ENCODE results near the gene AKAP1. TPM values are rescaled to one million over a fixed set of nuclear protein-coding genes. Genes with fewer than 3 reads are reported as not detected.
A peak's percentile ranks its signal among the peaks of the same experiment; 100 is the strongest.

AKAP1 gene
- total and polyA plus RNA-seq, 2 of the 8 experiments (the other 6 are each of a cell fraction or from before 2014, with no cell fraction given) = 120 to 156 TPM

DNA sequence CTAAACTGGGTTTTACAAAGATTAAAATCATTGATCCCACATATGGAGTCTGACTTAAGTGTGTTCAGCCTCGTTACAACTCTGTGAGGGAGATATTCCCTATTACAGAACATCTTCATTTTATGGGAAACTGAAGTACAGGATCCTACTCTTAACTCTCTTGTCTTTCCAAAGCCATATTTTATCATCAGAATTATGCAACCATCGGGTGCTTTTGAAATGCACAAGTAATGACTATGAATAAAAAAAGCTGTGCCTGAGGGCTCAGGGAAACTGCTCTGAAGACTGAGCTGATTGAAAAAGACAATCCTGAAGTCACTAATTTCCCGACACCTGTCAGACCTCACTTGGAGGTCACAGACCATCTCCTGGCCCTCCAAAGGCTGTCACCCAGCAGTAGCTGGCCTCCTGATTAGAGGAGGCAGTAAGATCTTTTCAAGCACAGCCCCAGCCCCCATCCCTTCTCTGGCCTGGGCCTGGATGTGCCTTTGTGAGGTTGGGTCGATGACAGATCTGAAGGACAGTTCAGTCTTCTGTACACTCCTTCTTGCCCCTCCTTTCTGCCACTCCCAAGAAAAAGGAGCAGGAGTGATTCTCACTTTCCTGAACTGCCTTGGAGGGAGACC, 5.6 kb downstream of the AKAP1 start:
- H3K4ac ChIP-seq (replicated peaks; ENCODE audit: insufficient read length, low read depth, low read length) = no peak overlapping the region
- FAIRE-seq (no peak), DNase-seq (ENCODE audit: low read depth in 1 of 2, low spot score in 2 of 2) (no peak)
- no peak overlapping the region for H3K14ac ChIP-seq (ENCODE audit: insufficient read length)
- H2BK5ac ChIP-seq (ENCODE audit: low read depth, low read length) = no peak overlapping the region
- H3K23me2 ChIP-seq (ENCODE audit: low read depth, low read length) = peaks cover 8% of the 10 kb centered on the region
- peaks cover 73 to 100% of the 10 kb centered on the region in 2 experiments for H3K79me2 ChIP-seq (ENCODE audit: control insufficient read depth in 1 of 2, insufficient read depth in 2 of 2, low read length in 2 of 2)
- no peak overlapping the region for H2AFZ ChIP-seq (ENCODE audit: low read length)
- H3K36me3 ChIP-seq (ENCODE audit: control insufficient read depth in 2 of 4, insufficient read depth in 4 of 4, low read length in 3 of 4) = no peaks in the 10 kb centered on the region; a peak in 2 of 8 replicates
- no peak overlapping the region for H4K8ac ChIP-seq (ENCODE audit: extremely low read depth, insufficient read depth, low read length)
- H3K9me3 ChIP-seq (ENCODE audit: insufficient read depth in 2 of 2, low read depth in 1 of 2, low read length in 1 of 2) = no peaks in the 10 kb centered on the region
- H4K20me1 ChIP-seq (replicated peaks in 1 of 2; ENCODE audit: control insufficient read depth in 1 of 2, insufficient read depth in 2 of 2, low read length in 2 of 2) = peaks cover 36 to 44% of the 10 kb centered on the region in 2 experiments
- no peak overlapping the region for H3K4me3 ChIP-seq (ENCODE audit: extremely low read depth in 1 of 4, insufficient read depth in 2 of 4, low read depth in 3 of 4, low read length in 4 of 4)
- H2BK20ac ChIP-seq (ENCODE audit: low read length) = no peak overlapping the region
- peaks cover 20% of the 10 kb centered on the region for H3K79me1 ChIP-seq (ENCODE audit: low read depth, low read length)
- H2BK15ac ChIP-seq (ENCODE audit: low read length) = no peak overlapping the region
- peaks cover 18 to 48% (median 38%) of the 10 kb centered on the region in 4 experiments for H3K4me1 ChIP-seq (replicated peaks in 1 of 4; ENCODE audit: control insufficient read depth in 3 of 4, insufficient read depth in 4 of 4, low read length in 3 of 4)
- no peak overlapping the region for H4K5ac ChIP-seq (ENCODE audit: insufficient read length, low read depth, low read length)
- H3K27ac ChIP-seq (ENCODE audit: low read depth, low read length) = no peak overlapping the region
- no peak overlapping the region for H2BK12ac ChIP-seq (ENCODE audit: low read depth, low read length)
- ChIA-PET POLR2A (ENCODE audit: partially characterized antibody) (interaction anchor here (0.8 to 1.8 kb wide), 2 partner anchors 8 to 11 kb away, joined by 3 to 4 read pairs; no protein-coding TSS in a partner anchor), CTCF (ENCODE audit: partially characterized antibody) (interaction anchor here (1.4 to 3.0 kb wide), 3 partner anchors 15 to 23 kb away, joined by 5 to 20 read pairs (median 7); no protein-coding TSS in a partner anchor)
- no peak overlapping the region for H4K91ac ChIP-seq (replicated peaks; ENCODE audit: insufficient read length, low read length)
- H2BK120ac ChIP-seq (replicated peaks; ENCODE audit: low read depth, low read length) = no peak overlapping the region
- no peaks in the 10 kb centered on the region; a peak in 1 of 7 replicates for H3K27me3 ChIP-seq (replicated peaks in 1 of 4; ENCODE audit: control insufficient read depth in 3 of 4, extremely low read depth in 1 of 4, insufficient read depth in 3 of 4, low read length in 3 of 4)
- no peak overlapping the region for H3K23ac ChIP-seq (ENCODE audit: insufficient read length)
- 69% methylated on average over 4 of the region's 4 CpGs; no CpG with 5 or more reads in 1 of the 2 experiments for WGBS, 2 experiments (ENCODE audit: extremely low coverage in 1 of 2, insufficient coverage in 1 of 2, insufficient read length in 1 of 2, insufficient replicate concordance in 2 of 2, low coverage in 1 of 2, low lambda C conversion rate in 2 of 2, missing lambda C conversion rate in 1 of 2)
- peak overlapping the region in 1 of 2 experiments; percentile 50; a peak in 3 of 4 replicates for H3K4me2 ChIP-seq (ENCODE audit: insufficient read depth in 1 of 2, low read depth in 2 of 2, low read length in 2 of 2)
- H3K18ac ChIP-seq (ENCODE audit: extremely low read depth, low read length) = no peak overlapping the region
- H3K9ac ChIP-seq (replicated peaks in 1 of 4; ENCODE audit: extremely low read depth in 1 of 4, low read depth in 3 of 4, low read length in 3 of 4) = no peak overlapping the region; a peak in 1 of 7 replicates
- H3K56ac ChIP-seq (replicated peaks; ENCODE audit: insufficient read length, low read depth, low read length) = no peak overlapping the region
- no peak overlapping the region for H2AK5ac ChIP-seq (ENCODE audit: low read depth, low read length)
- TF ChIP-seq YY1 (IDR thresholded peaks at IDR 0.05; ENCODE audit: low read depth, low read length) (no peak), POU5F1 (IDR thresholded peaks at IDR 0.05; ENCODE audit: low read depth, low read length) (no peak), FOSL1 (IDR thresholded peaks at IDR 0.05; ENCODE audit: insufficient read depth, low read depth, low read length) (no peak), TAF7 (optimal IDR thresholded peaks at IDR 0.05; ENCODE audit: borderline replicate concordance, low read depth, low read length) (no peak), RFX5 (IDR thresholded peaks at IDR 0.05; ENCODE audit: borderline replicate concordance, low read depth, low read length) (no peak), SIRT6 (IDR thresholded peaks at IDR 0.05; ENCODE audit: low read length) (no peak), RXRA (IDR thresholded peaks at IDR 0.05; ENCODE audit: insufficient read depth, low read depth, low read length) (no peak), CHD2 (IDR thresholded peaks at IDR 0.05; ENCODE audit: low read length) (no peak), GTF2F1 (IDR thresholded peaks at IDR 0.05; ENCODE audit: borderline replicate concordance, low read depth, low read length) (no peak)
- TF ChIP-seq, protein P1, sequence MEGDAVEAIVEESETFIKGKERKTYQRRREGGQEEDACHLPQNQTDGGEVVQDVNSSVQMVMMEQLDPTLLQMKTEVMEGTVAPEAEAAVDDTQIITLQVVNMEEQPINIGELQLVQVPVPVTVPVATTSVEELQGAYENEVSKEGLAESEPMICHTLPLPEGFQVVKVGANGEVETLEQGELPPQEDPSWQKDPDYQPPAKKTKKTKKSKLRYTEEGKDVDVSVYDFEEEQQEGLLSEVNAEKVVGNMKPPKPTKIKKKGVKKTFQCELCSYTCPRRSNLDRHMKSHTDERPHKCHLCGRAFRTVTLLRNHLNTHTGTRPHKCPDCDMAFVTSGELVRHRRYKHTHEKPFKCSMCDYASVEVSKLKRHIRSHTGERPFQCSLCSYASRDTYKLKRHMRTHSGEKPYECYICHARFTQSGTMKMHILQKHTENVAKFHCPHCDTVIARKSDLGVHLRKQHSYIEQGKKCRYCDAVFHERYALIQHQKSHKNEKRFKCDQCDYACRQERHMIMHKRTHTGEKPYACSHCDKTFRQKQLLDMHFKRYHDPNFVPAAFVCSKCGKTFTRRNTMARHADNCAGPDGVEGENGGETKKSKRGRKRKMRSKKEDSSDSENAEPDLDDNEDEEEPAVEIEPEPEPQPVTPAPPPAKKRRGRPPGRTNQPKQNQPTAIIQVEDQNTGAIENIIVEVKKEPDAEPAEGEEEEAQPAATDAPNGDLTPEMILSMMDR (IDR thresholded peaks at IDR 0.05; ENCODE audit: control extremely low read depth in 1 of 3, insufficient read depth in 1 of 3, low read depth in 1 of 3, low read length in 3 of 3) = no peak

Data from H1 (cell line).